ENCODE results near the gene ADCY2. TPM values are rescaled to one million over a fixed set of nuclear protein-coding genes. Genes with fewer than 3 reads are reported as not detected.

Gene ADCY2
- total RNA-seq, 4 donors from 2014 or later, result 2.6 to 24.8 (median 10.9) TPM

GRCh38 chr5:7844901-7845300 is 449.0 kb downstream of the ADCY2 start:
- no peaks in the 10 kb centered on the region for H3K9me3 ChIP-seq
- no peak for DNase-seq (ENCODE audit: low spot score in 2 of 2)
- H3K4me3 ChIP-seq, result no peak overlapping the region
- no peaks in the 10 kb centered on the region for H3K36me3 ChIP-seq
- H3K27me3 ChIP-seq, result peaks cover 9% of the 10 kb centered on the region
- no peak overlapping the region for H3K27ac ChIP-seq
- H3K4me1 ChIP-seq, result peaks cover 6% of the 10 kb centered on the region
- TF ChIP-seq EP300 (IDR thresholded peaks at IDR 0.05), result no peak
- TF ChIP-seq, protein P1, sequence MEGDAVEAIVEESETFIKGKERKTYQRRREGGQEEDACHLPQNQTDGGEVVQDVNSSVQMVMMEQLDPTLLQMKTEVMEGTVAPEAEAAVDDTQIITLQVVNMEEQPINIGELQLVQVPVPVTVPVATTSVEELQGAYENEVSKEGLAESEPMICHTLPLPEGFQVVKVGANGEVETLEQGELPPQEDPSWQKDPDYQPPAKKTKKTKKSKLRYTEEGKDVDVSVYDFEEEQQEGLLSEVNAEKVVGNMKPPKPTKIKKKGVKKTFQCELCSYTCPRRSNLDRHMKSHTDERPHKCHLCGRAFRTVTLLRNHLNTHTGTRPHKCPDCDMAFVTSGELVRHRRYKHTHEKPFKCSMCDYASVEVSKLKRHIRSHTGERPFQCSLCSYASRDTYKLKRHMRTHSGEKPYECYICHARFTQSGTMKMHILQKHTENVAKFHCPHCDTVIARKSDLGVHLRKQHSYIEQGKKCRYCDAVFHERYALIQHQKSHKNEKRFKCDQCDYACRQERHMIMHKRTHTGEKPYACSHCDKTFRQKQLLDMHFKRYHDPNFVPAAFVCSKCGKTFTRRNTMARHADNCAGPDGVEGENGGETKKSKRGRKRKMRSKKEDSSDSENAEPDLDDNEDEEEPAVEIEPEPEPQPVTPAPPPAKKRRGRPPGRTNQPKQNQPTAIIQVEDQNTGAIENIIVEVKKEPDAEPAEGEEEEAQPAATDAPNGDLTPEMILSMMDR (IDR thresholded peaks at IDR 0.05), result no peak
- no peak for TF ChIP-seq POLR2A (IDR thresholded peaks at IDR 0.05)
- no peak for TF ChIP-seq POLR2AphosphoS5 (IDR thresholded peaks at IDR 0.05)

- no peak for DNase-seq (ENCODE audit: low spot score in 2 of 2)
- Histone ChIP-seq H3K36me3 (no peaks in the 10 kb centered on the region), H3K9me3 (no peaks in the 10 kb centered on the region), H3K4me1 (peaks cover 13% of the 10 kb centered on the region), H3K4me3 (no peak overlapping the region), H3K27ac (no peak overlapping the region), H3K27me3 (peaks cover 14% of the 10 kb centered on the region)
- TF ChIP-seq POLR2AphosphoS5 (IDR thresholded peaks at IDR 0.05) (no peak), EP300 (IDR thresholded peaks at IDR 0.05) (no peak), POLR2A (IDR thresholded peaks at IDR 0.05) (no peak)
- TF ChIP-seq, protein P1 (IDR thresholded peaks at IDR 0.05), result no peak
- 71% methylated on average over 7 of the region's 7 CpGs for whole genome bisulfite sequencing
These were observed 449.6 kb downstream of the ADCY2 start for GRCh38 chr5:7845557-7845956.

- 95% methylated on average over 5 of the region's 5 CpGs for WGBS
- Histone ChIP-seq H3K27me3 (peaks cover 14% of the 10 kb centered on the region), H3K9me3 (no peaks in the 10 kb centered on the region), H3K4me3 (no peak overlapping the region), H3K4me1 (peaks cover 20% of the 10 kb centered on the region), H3K36me3 (no peaks in the 10 kb centered on the region), H3K27ac (no peak overlapping the region)
- no peak for DNase-seq (ENCODE audit: low spot score in 2 of 2)
- no peak for TF ChIP-seq POLR2AphosphoS5 (IDR thresholded peaks at IDR 0.05)
- no peak for TF ChIP-seq POLR2A (IDR thresholded peaks at IDR 0.05)
- TF ChIP-seq, protein P1 (IDR thresholded peaks at IDR 0.05), result no peak
- no peak for TF ChIP-seq EP300 (IDR thresholded peaks at IDR 0.05)
These were observed 450.4 kb downstream of the ADCY2 start for GRCh38 chr5:7846327-7846726.

DNA sequence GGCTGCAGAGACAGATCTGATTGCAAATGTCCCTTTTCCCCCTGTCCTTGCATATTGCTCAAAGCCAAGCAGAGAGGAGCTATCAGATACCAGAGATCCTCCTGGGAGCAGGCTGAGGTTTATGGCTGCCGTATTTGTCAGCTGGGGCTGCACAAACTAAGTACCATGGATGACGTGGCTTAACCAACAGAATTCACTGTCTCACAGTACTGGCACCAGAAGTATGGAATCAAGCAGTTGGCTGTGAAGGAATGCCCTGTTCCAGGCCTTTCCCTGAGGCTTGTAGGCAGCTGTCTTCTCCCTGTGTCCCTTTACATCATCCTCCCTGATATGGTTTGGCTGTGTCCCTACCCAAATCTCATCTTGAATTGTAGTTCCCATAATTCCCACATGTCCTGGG is 452.4 kb downstream of the ADCY2 start:
- TF ChIP-seq POLR2A (IDR thresholded peaks at IDR 0.05) (no peak), EP300 (IDR thresholded peaks at IDR 0.05) (no peak), POLR2AphosphoS5 (IDR thresholded peaks at IDR 0.05) (no peak)
- TF ChIP-seq, protein P1 (IDR thresholded peaks at IDR 0.05), result no peak
- no peaks in the 10 kb centered on the region for H3K36me3 ChIP-seq
- peaks cover 22% of the 10 kb centered on the region for H3K4me1 ChIP-seq
- DNase-seq (ENCODE audit: low spot score in 2 of 2), result no peak
- no peaks in the 10 kb centered on the region for H3K9me3 ChIP-seq
- peaks cover 8% of the 10 kb centered on the region for H3K27me3 ChIP-seq
- H3K4me3 ChIP-seq, result no peak overlapping the region
- no peak overlapping the region for H3K27ac ChIP-seq
- WGBS, result 49% methylated on average over 2 of the region's 2 CpGs

GRCh38 chr5:7849681-7850394 is 453.9 kb downstream of the ADCY2 start:
- peak overlapping the region; percentile 59 for H3K4me3 ChIP-seq
- no peak overlapping the region for H3K27ac ChIP-seq
- TF ChIP-seq POLR2A (IDR thresholded peaks at IDR 0.05), result no peak
- TF ChIP-seq, protein P1 (IDR thresholded peaks at IDR 0.05), result peak in 1 of 2 donors; percentile 21
- peak; percentile 71 to 77 for DNase-seq (ENCODE audit: low spot score in 2 of 2)
- H3K27me3 ChIP-seq, result peaks cover 8% of the 10 kb centered on the region
- 9% methylated on average over 9 of the region's 44 CpGs for WGBS
- peaks cover 22% of the 10 kb centered on the region for H3K4me1 ChIP-seq
- no peaks in the 10 kb centered on the region for H3K9me3 ChIP-seq
- H3K36me3 ChIP-seq, result no peaks in the 10 kb centered on the region
